ENCODE results near the gene CLTCL1.
"Not testable (repeated sequence)": the region's sequence is repeated elsewhere in the genome, so short reads cannot be mapped to it uniquely, and the experiment has no call there.

DNA sequence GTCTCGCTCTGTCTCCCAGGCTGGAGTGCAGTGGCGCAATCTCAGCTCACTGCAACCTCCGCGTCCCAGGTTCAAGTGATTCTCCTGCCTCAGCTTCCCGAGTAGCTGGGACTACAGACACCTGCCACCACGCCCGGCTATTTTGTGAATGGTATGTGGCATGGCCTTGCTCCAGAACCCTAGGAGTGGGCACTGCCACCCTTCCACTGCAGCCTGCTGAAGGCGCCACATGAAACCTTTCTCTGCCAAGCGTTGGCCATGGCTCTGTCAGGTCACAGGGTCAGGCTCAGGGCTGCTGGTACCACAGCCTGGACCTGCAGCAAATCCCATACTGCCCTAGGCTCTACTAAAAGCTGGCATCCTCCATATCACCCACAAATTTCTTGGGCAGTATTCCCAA, 135.4 kb downstream of the CLTCL1 start:
- TF ChIP-seq, protein P1, sequence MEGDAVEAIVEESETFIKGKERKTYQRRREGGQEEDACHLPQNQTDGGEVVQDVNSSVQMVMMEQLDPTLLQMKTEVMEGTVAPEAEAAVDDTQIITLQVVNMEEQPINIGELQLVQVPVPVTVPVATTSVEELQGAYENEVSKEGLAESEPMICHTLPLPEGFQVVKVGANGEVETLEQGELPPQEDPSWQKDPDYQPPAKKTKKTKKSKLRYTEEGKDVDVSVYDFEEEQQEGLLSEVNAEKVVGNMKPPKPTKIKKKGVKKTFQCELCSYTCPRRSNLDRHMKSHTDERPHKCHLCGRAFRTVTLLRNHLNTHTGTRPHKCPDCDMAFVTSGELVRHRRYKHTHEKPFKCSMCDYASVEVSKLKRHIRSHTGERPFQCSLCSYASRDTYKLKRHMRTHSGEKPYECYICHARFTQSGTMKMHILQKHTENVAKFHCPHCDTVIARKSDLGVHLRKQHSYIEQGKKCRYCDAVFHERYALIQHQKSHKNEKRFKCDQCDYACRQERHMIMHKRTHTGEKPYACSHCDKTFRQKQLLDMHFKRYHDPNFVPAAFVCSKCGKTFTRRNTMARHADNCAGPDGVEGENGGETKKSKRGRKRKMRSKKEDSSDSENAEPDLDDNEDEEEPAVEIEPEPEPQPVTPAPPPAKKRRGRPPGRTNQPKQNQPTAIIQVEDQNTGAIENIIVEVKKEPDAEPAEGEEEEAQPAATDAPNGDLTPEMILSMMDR (IDR thresholded peaks at IDR 0.05), result not testable (repeated sequence)
- not testable (repeated sequence) for TF ChIP-seq POLR2A (IDR thresholded peaks at IDR 0.05)
